Psoas muscle (tissue), 8 donors: Measurements from ENCODE around the gene FURIN. TPM values are rescaled to one million over a fixed set of nuclear protein-coding genes. Genes with fewer than 3 reads are reported as not detected.

Experiments
- ATAC-seq, 4 donors: fragments of 200-7000 bp; cut with Tn5 transposase; one replicate each; pipeline ENCODE4 v1.9.1; 2020; ENCODE audit warnings: moderate library complexity in 3 of 4, mild to moderate bottlenecking in 2 of 4
- DNase-seq, 2 donors: peaks; one replicate each; pipeline ENCODE4 v3.0.0-alpha.2; 2020
- H3K27ac ChIP-seq: fragments of 200-600 bp; one replicate; pipeline ENCODE4 v1.8.0; 2022
- H3K27me3 ChIP-seq, 3 donors: fragments of 200-600 bp in 1 of 3; one replicate each; pipeline versions ENCODE4 v1.6.1 to v1.8.0; 2013 to 2022; ENCODE audit warnings: low read length in 2 of 3, mild to moderate bottlenecking in 2 of 3, moderate library complexity in 1 of 3; ENCODE audit not compliant: insufficient read depth in 3 of 3
- H3K36me3 ChIP-seq, 2 donors: fragments of 200-600 bp in 1 of 2; one replicate each; pipeline versions ENCODE4 v1.6.1 to v1.8.0; 2013 to 2022; ENCODE audit warnings: low read depth in 1 of 2, mild to moderate bottlenecking in 1 of 2, moderate library complexity in 1 of 2; ENCODE audit not compliant: insufficient read depth in 1 of 2
- H3K4me1 ChIP-seq: fragments of 200-600 bp; one replicate; pipeline ENCODE4 v1.8.0; 2022
- H3K4me3 ChIP-seq: fragments of 200-600 bp; one replicate; pipeline ENCODE4 v1.8.0; 2022; ENCODE audit warnings: mild to moderate bottlenecking
- H3K9me3 ChIP-seq: fragments of 200-600 bp; one replicate; pipeline ENCODE4 v1.8.0; 2022
- WGBS, 3 donors: extraction: QIAGEN DNeasy Blood & Tissue Kit; methylation state at CpG; one replicate each; pipeline versions ENCODE4 v1.1.6 to v1.1.7; 2013; 5-methylcytosine and 5-hydroxymethylcytosine counted together
- intact Hi-C, 2 donors: fragments of 100-400 bp; cut with DNase I; formaldehyde crosslinking; loops; one replicate each; pipeline versions ENCODE4 v1.11.0 to v1.14.2; 2022
- polyA plus RNA-seq, 3 donors: library from polyadenylated mRNA; stranded (reverse); fragments of 200-250 nt; gene quantifications; one replicate each; pipeline ENCODE4 v1.2.3, GENCODE V29; 2013
- total RNA-seq, 4 donors: library from RNA; stranded (reverse); fragmentation: NEBNext Ultra II Directional in 2 of 4; extraction: Animal tissue kit (Norgen Biotek cat#: 25700) in 2 of 4; gene quantifications; one replicate each; pipeline versions ENCODE4 v1.2.1 to v1.2.4, GENCODE V29; 2021 to 2023
- TF ChIP-seq, protein P1 (sequence below): fragments of 200-600 bp; IDR thresholded peaks from one replicate; pipeline ENCODE4 v1.8.0; 2022; ENCODE audit warnings: antibody characterized with exemption
- donor health status: healthy with polysubstance abuse.
- donor health status: DM: no; HTN: no; CAD: no; lungs with moderate emphysema.
- donor health status: Bipolar disorder and iron deficiency.
- donor health status: healthy.
- donor health status: DM: yes; HTN: yes; CAD: no.
- donor health status: DM: no; HTN: no; CAD: no.
- donor health status: DM: no; HTN: no; CAD: no.
- donor health status: DM: yes; HTN: yes; CAD: no.

FURIN gene
- total and polyA plus RNA-seq, 7 donors, result 27.2 to 99.3 (median 49.6) TPM

DNA sequence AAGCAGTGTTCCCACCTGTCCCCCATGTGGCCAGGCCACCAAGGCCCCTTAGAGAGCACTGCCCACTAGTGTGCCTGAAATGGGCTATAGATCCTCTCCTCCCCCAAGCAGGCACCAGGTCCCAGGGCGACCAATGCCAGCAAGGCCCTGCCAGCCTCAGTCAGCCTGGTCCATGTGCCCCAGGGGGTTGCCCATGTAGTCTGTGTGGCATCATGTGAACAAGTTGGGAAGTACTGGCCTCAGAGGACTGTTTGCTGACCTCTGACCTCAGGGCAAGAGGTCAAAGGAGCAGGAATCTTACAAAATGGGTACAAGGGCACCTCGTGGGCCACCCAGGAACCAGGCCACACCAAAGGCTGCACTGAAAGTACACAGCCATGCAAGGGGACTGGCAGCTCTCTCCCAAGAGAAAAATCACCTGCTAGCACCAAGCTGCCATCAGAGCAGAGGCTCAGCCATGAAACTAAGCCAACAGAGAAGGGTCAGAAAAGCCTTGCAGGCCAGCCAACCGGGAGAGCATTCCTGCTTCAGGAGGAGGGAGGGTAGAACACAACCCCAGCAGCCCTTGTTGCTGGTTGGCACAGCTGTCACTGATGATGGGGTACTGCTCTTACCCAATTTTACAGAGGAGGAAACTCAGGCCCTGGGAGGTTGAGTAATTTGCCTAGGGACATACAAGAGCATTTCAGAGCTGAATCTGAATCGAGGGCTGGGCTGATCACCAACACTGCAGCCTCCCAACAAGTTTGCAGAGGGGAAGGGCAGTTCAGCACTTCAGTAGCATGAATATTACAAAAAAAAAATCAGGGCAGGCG, 5.2 kb upstream of the FURIN start:
- Histone ChIP-seq H3K36me3 (no peaks in the 10 kb centered on the region), H3K4me1 (no peaks in the 10 kb centered on the region), H3K4me3 (no peak overlapping the region), H3K9me3 (no peaks in the 10 kb centered on the region), H3K27me3 (no peaks in the 10 kb centered on the region), H3K27ac (no peak overlapping the region)
- ATAC-seq, result peak; percentile 17 to 73 (median 66)
- TF ChIP-seq, protein P1, sequence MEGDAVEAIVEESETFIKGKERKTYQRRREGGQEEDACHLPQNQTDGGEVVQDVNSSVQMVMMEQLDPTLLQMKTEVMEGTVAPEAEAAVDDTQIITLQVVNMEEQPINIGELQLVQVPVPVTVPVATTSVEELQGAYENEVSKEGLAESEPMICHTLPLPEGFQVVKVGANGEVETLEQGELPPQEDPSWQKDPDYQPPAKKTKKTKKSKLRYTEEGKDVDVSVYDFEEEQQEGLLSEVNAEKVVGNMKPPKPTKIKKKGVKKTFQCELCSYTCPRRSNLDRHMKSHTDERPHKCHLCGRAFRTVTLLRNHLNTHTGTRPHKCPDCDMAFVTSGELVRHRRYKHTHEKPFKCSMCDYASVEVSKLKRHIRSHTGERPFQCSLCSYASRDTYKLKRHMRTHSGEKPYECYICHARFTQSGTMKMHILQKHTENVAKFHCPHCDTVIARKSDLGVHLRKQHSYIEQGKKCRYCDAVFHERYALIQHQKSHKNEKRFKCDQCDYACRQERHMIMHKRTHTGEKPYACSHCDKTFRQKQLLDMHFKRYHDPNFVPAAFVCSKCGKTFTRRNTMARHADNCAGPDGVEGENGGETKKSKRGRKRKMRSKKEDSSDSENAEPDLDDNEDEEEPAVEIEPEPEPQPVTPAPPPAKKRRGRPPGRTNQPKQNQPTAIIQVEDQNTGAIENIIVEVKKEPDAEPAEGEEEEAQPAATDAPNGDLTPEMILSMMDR, result no peak
- no peak for DNase-seq
- 45 to 51% (median 50%) methylated on average over 5 of the region's 5 CpGs for WGBS, 3 donors
- intact Hi-C loops, result no loop called here

DNA sequence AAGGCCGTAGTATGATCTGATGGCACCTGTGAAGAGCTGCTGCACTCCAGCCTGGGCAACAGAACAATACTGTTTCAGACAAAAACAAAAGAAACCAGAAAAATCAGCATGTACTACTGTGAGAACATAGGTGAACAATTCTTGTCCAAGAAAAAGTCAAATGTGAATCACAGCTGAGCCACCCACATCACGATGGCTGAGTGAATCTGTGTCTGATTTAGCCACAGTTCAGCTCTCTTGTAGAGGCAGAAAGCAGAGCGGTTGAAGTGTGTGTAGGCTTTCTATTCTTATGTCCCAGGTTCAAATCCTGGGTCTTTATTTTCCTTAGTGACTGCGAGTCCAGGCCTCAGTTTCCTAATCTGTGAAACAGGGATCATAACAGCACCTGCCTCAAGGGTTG, 4.4 kb upstream of the FURIN start:
- WGBS, 3 donors, result 83 to 94% (median 89%) methylated on average over 4 of the region's 4 CpGs
- Histone ChIP-seq H3K4me1 (peaks cover under 1% of the 10 kb centered on the region), H3K9me3 (no peaks in the 10 kb centered on the region), H3K27ac (no peak overlapping the region), H3K27me3 (no peaks in the 10 kb centered on the region), H3K36me3 (no peaks in the 10 kb centered on the region), H3K4me3 (no peak overlapping the region)
- TF ChIP-seq, protein P1, result no peak
- DNase-seq, result no peak
- no peak for ATAC-seq
- intact Hi-C loops, result no loop called here

DNA sequence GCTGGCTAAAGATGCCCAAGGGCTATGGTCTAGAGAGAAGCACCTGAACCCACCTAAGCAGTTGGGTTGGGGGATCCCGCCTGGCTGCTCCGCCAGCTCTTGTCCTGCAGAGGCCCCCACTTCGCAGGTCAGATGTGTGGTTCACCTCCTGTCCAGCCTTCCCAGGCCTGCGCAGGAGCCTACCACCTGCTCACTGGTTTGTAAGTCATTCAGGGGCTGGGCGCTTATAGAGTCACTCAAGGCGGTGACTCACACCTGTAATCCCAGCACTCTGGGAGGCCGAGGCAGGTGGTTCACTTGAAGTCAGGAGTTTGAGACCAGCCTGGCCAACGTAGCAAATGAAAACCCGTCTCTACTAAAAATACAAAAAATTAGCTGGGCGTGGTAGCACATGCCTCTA, 3.9 kb upstream of the FURIN start:
- Histone ChIP-seq H3K4me3 (no peak overlapping the region), H3K27me3 (no peaks in the 10 kb centered on the region), H3K36me3 (no peaks in the 10 kb centered on the region), H3K9me3 (no peaks in the 10 kb centered on the region), H3K4me1 (peaks cover 6% of the 10 kb centered on the region), H3K27ac (no peak overlapping the region)
- intact Hi-C loops, result no loop called here
- WGBS, 3 donors, result 94 to 96% (median 96%) methylated on average over 10 of the region's 10 CpGs
- TF ChIP-seq, protein P1, result no peak
- ATAC-seq (no peak), DNase-seq (no peak)

DNA sequence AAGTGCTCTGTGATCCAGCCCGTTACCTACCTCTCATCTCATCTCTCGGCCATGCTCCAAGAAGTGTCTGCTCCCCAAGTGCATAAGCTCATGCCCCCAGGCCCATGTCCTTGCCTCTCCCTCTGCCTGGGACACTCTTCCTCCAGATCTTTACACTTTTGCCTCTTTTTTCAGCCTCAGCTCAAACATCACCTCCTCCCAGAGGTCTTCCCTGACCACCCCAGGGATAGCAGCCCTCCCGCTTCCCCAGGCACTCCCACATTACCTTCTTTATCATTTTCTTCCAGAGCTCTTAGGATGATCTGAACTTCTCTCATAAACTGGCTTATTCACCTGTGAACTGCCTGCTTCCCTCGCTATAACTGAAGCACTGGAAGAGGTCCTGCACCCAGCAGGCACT, 2.7 kb upstream of the FURIN start:
- peaks cover 18% of the 10 kb centered on the region for H3K4me1 ChIP-seq
- no peaks in the 10 kb centered on the region for H3K36me3 ChIP-seq
- ATAC-seq (no peak), DNase-seq (no peak)
- 92 to 95% (median 95%) methylated on average over 4 of the region's 4 CpGs for WGBS, 3 donors
- H3K27me3 ChIP-seq, result no peaks in the 10 kb centered on the region
- no peaks in the 10 kb centered on the region for H3K9me3 ChIP-seq
- H3K4me3 ChIP-seq, result no peak overlapping the region
- H3K27ac ChIP-seq, result no peak overlapping the region
- intact Hi-C loops, result no loop called here
- TF ChIP-seq, protein P1, result no peak
